ENCODE data around the gene TMEM203. TPM values are rescaled to one million over a fixed set of nuclear protein-coding genes. Genes with fewer than 3 reads are reported as not detected.

The TMEM203 gene, protein sequence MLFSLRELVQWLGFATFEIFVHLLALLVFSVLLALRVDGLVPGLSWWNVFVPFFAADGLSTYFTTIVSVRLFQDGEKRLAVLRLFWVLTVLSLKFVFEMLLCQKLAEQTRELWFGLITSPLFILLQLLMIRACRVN
- 27.2 TPM for polyA plus RNA-seq (2013, experiment 1 of 2)
- polyA plus RNA-seq (2013, experiment 2 of 2) = 31.4 TPM

- WGBS = under 1% methylated on average over 98 of the region's 98 CpGs
- H3K36me3 ChIP-seq (ENCODE audit: insufficient read depth, low read length) = peaks cover 13% of the 10 kb centered on the region
Observed at GRCh38 chr9:137205126-137206069, at the start of gene TMEM203, which contains the start of gene NDOR1. TSS of gene TMEM203 (minus strand) at chr9:137205648. CDS start at chr9:137205414, 234 bp downstream. TSS of gene NDOR1 (plus strand) at chr9:137205700. CDS start at chr9:137205778, 78 bp downstream.

GRCh38 chr9:137254624-137255447 is 49.4 kb upstream of the TMEM203 start, which contains the start of gene NELFB:
TSS of gene NELFB (plus strand) at chr9:137255327.
- no peaks in the 10 kb centered on the region; the same call in 1 of the 2 replicates for H3K27me3 ChIP-seq (ENCODE audit: insufficient read depth, low read length)
- H3K9ac ChIP-seq (ENCODE audit: low read depth, low read length) = peak within 1 kb of the TSS; percentile 88
- peaks cover 25% of the 10 kb centered on the region for H3K36me3 ChIP-seq (ENCODE audit: insufficient read depth, low read length)
- H3K27ac ChIP-seq (ENCODE audit: low read depth, low read length) = peak within 1 kb of the TSS; percentile 45; the same call in 1 of the 2 replicates
- H3K4me3 ChIP-seq (ENCODE audit: low read length) = peak within 1 kb of the TSS; percentile 93
- WGBS = 1% methylated on average over 105 of the region's 105 CpGs
- H3K9me3 ChIP-seq (ENCODE audit: insufficient read depth, low read depth, low read length) = no peaks in the 10 kb centered on the region
- H3K4me1 ChIP-seq (ENCODE audit: insufficient read depth, low read length) = peaks cover 5% of the 10 kb centered on the region; the same call in 1 of the 2 replicates

More at GRCh38 chr9:137205126-137206069, at the start of gene TMEM203, which contains the start of gene NDOR1:
- peak within 1 kb of the TSS; percentile 68 for H3K27ac ChIP-seq (ENCODE audit: low read depth, low read length)
- no peaks in the 10 kb centered on the region for H3K9me3 ChIP-seq (ENCODE audit: insufficient read depth, low read depth, low read length)
- H3K9ac ChIP-seq (ENCODE audit: low read depth, low read length) = peak within 1 kb of the TSS; percentile 91
- peak within 1 kb of the TSS; percentile 92 for H3K4me3 ChIP-seq (ENCODE audit: low read length)
- H3K27me3 ChIP-seq (ENCODE audit: insufficient read depth, low read length) = no peaks in the 10 kb centered on the region
- H3K4me1 ChIP-seq (ENCODE audit: insufficient read depth, low read length) = peaks cover 11% of the 10 kb centered on the region; the same call in 1 of the 2 replicates

DNA sequence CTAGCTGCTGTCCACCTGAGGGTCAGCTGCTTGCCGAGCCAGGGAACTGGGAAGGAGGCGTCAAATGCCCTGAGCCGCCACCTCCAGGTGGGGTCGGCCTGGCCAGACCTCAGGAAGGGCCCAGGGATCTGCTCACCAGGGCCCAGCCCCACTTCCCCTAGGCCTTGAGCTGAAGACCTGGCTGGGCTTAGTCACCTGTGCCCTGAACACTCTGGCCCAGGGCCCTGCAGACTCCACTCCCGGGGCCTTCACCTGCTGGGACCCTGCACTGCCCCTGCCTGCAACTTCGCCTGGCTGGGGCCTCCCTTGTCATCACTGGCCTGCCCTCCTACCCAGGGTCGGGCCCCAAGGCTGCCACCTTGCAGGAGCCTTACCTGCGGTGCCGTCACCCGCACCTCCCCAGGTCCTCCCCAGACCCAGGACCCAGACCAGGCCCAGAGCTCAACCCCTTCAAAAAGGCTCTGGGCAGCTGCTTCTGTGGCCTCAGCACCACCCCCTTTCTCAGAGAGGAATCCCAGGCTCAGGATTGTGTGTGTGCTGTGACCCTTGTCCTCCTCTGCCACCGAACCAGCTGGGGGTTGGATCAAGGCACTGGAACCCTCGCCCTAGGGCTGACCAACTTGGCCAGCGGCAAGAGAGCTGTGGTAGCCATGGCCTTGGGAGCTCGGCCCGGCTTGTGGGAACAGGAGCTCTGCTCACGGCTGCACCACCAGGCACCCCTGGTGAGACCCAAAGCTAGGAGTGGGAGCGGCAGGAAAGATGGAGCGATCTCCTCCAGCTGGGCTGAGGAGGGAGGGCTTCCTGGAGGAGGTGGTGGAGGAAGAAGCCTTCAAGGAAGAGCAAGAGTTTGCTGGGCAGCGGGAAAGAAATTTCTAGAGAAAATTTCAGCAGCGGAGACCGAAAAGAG is 48.5 kb upstream of the TMEM203 start:
- Histone ChIP-seq H3K4me1 (ENCODE audit: insufficient read depth, low read length) (peaks cover 5% of the 10 kb centered on the region; the same call in 1 of the 2 replicates), H3K9me3 (ENCODE audit: insufficient read depth, low read depth, low read length) (no peaks in the 10 kb centered on the region), H3K36me3 (ENCODE audit: insufficient read depth, low read length) (peaks cover 20% of the 10 kb centered on the region), H3K27ac (ENCODE audit: low read depth, low read length) (no peak overlapping the region), H3K4me3 (ENCODE audit: low read length) (peak overlapping the region; percentile 93), H3K9ac (ENCODE audit: low read depth, low read length) (peak overlapping the region; percentile 84; the same call in 1 of the 2 replicates), H3K27me3 (ENCODE audit: insufficient read depth, low read length) (no peaks in the 10 kb centered on the region; the same call in 1 of the 2 replicates)
- 56% methylated on average over 21 of the region's 21 CpGs for WGBS

DNA sequence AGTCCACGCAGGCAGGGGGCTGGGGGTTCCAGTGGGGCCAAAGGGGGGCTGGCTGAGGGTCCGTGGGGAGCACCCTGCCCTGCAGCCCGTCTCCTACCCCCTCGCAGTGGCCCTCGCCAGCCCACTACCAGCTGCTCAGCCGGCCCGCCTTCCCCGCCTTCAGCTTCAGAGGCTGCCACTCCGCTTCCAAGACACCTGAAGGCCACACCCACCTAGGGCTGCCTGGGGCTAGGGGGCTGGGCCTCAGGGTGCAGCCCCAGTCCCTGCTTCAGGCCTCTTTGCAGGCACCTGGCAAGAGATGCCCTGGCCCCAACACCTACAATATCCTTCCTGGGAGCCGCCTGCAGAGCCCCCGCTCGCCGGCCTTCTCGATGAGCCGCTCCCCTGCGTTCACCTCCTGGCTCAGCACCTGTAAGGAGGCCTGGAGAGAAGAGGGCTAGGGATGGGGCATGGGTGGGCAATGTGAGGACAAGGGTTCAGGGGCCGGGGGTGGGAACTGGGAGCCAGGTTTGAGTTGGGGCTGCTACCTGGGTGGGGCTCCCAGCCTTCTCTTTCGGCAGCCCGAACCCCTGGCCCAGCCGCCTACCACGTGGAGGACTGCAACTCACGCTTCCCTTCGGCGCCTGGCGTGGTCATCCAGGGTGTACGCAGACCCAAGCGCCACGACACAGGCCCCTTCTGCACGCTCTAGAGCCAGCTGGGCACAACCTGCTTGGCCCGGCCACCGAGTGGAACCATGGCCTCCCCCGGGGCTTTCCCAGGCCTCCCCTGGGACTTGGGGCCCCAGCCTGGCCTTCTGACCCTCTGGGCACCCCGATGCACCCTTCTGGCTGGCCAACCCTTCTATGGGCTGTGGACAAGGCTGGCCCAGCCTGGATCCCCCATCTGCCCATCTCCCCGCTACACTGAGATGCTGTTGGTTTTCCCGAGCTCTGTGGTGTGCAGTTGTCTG is 47.4 kb upstream of the TMEM203 start:
- 75% methylated on average over 35 of the region's 35 CpGs for WGBS

GRCh38 chr9:137251490-137252268 is 46.2 kb upstream of the TMEM203 start:
- Histone ChIP-seq H3K4me1 (ENCODE audit: insufficient read depth, low read length) (peaks cover 5% of the 10 kb centered on the region; the same call in 1 of the 2 replicates), H3K27me3 (ENCODE audit: insufficient read depth, low read length) (no peaks in the 10 kb centered on the region; the same call in 1 of the 2 replicates), H3K36me3 (ENCODE audit: insufficient read depth, low read length) (peaks cover 3% of the 10 kb centered on the region), H3K27ac (ENCODE audit: low read depth, low read length) (no peak overlapping the region), H3K9ac (ENCODE audit: low read depth, low read length) (no peak overlapping the region), H3K4me3 (ENCODE audit: low read length) (no peak overlapping the region), H3K9me3 (ENCODE audit: insufficient read depth, low read depth, low read length) (no peaks in the 10 kb centered on the region)
- WGBS = 91% methylated on average over 21 of the region's 22 CpGs

More for the DNA sequence above, 47.4 kb upstream of the TMEM203 start:
- Histone ChIP-seq H3K4me1 (ENCODE audit: insufficient read depth, low read length) (peaks cover 5% of the 10 kb centered on the region; the same call in 1 of the 2 replicates), H3K36me3 (ENCODE audit: insufficient read depth, low read length) (peaks cover 9% of the 10 kb centered on the region), H3K27ac (ENCODE audit: low read depth, low read length) (no peak overlapping the region), H3K4me3 (ENCODE audit: low read length) (no peak overlapping the region), H3K9ac (ENCODE audit: low read depth, low read length) (no peak overlapping the region), H3K27me3 (ENCODE audit: insufficient read depth, low read length) (no peaks in the 10 kb centered on the region; the same call in 1 of the 2 replicates), H3K9me3 (ENCODE audit: insufficient read depth, low read depth, low read length) (no peaks in the 10 kb centered on the region)

DNA sequence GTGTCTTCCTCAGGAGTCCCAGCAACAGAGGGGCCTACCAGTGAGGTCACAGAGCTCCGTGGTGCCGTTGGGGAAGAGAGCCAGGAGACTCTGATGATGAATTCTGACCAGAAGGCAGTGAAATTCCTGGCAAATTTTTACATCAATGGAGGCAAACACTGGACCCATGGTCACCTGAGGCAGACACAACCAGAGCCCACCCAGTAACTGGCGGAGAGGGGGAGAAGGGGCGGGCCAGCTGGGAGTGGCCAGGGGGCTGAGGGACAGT is 45.7 kb upstream of the TMEM203 start, which contains the start of gene STPG3:
STPG3 (plus strand) TSS at position 93 of the 268 bp plus-strand sequence; CDS start at position 94, 1 bp downstream.
- H3K9me3 ChIP-seq (ENCODE audit: insufficient read depth, low read depth, low read length) = no peaks in the 10 kb centered on the region
- H3K9ac ChIP-seq (ENCODE audit: low read depth, low read length) = no peak within 1 kb of the TSS
- no peaks in the 10 kb centered on the region for H3K36me3 ChIP-seq (ENCODE audit: insufficient read depth, low read length)
- WGBS = 68% methylated on average over 4 of the region's 4 CpGs
- no peak within 1 kb of the TSS for H3K4me3 ChIP-seq (ENCODE audit: low read length)
- no peak within 1 kb of the TSS for H3K27ac ChIP-seq (ENCODE audit: low read depth, low read length)
- peaks cover 5% of the 10 kb centered on the region; the same call in 1 of the 2 replicates for H3K4me1 ChIP-seq (ENCODE audit: insufficient read depth, low read length)
- H3K27me3 ChIP-seq (ENCODE audit: insufficient read depth, low read length) = no peaks in the 10 kb centered on the region; the same call in 1 of the 2 replicates

- Histone ChIP-seq H3K27me3 (ENCODE audit: insufficient read depth, low read length) (no peaks in the 10 kb centered on the region; the same call in 1 of the 2 replicates), H3K36me3 (ENCODE audit: insufficient read depth, low read length) (no peaks in the 10 kb centered on the region), H3K4me1 (ENCODE audit: insufficient read depth, low read length) (peaks cover 5% of the 10 kb centered on the region; the same call in 1 of the 2 replicates), H3K9me3 (ENCODE audit: insufficient read depth, low read depth, low read length) (no peaks in the 10 kb centered on the region), H3K4me3 (ENCODE audit: low read length) (no peak overlapping the region), H3K9ac (ENCODE audit: low read depth, low read length) (no peak overlapping the region), H3K27ac (ENCODE audit: low read depth, low read length) (no peak overlapping the region)
- WGBS = 80% methylated on average over 17 of the region's 18 CpGs
Observed at GRCh38 chr9:137250329-137251193, 45.1 kb upstream of the TMEM203 start.

DNA sequence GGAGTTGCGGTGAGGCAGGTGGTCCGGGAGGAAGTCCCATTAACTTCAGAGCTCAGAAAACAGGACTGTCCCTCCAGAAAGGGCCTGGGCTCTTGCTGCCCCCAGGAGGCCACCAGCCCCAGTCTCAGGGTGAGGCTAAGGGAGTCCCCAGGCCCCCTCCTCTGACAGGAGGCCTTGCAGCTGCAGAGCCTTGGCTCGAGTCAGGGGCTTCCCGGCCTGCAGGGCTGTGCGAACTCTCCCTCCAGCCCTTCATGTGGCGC is 42.4 kb upstream of the TMEM203 start:
- H3K9me3 ChIP-seq (ENCODE audit: insufficient read depth, low read depth, low read length) = no peaks in the 10 kb centered on the region
- H3K27me3 ChIP-seq (ENCODE audit: insufficient read depth, low read length) = no peaks in the 10 kb centered on the region; the same call in 1 of the 2 replicates
- no peak overlapping the region for H3K4me3 ChIP-seq (ENCODE audit: low read length)
- WGBS = 93% methylated on average over 6 of the region's 6 CpGs
- peaks cover 12% of the 10 kb centered on the region for H3K36me3 ChIP-seq (ENCODE audit: insufficient read depth, low read length)
- no peak overlapping the region for H3K9ac ChIP-seq (ENCODE audit: low read depth, low read length)
- H3K27ac ChIP-seq (ENCODE audit: low read depth, low read length) = no peak overlapping the region
- H3K4me1 ChIP-seq (ENCODE audit: insufficient read depth, low read length) = peaks cover 10% of the 10 kb centered on the region

All from HUES64 (cell line).